MM.1S (cell line): Measurements from ENCODE around the gene LIX1.

Source experiments
- EZH2 ChIP-seq: fragments of 300-600 bp; sonication (generic); optimal IDR thresholded peaks from 2 replicates; pipeline ENCODE3; 2017; ENCODE audit warnings: low read depth, mild to moderate bottlenecking, antibody characterized with exemption, low read length, mixed read lengths
- EZH2phosphoT487 ChIP-seq: fragments of 300-600 bp; sonication (generic); IDR thresholded peaks from 2 replicates; pipeline ENCODE4 v1.6.1; 2018; ENCODE audit warnings: antibody characterized with exemption, low read length
- TF ChIP-seq, protein P1 (sequence below): fragments of 300-600 bp; sonication (generic); IDR thresholded peaks from 2 replicates; pipeline ENCODE4 v1.5.1; 2016; ENCODE audit warnings: antibody characterized with exemption, low read length, mixed read lengths

DNA sequence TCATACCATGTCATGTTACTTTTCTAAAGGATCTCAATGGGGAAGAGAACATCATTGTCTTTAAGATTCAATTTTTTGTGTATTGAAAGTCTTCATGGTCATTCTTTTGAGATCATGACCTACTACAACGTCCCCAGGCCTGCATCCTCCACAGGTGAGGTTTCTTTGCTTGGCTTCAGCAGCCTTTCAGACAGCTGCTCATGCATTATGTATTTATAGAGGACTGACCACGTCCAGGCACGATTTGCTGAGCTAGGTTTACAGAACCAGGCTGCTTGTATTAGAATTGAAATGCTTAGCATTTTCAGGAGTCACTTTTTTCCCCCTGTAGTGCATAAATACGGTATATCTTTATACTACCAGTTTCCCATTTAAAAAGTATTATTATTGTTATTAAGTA, 70.4 kb downstream of the LIX1 start:
- TF ChIP-seq, protein P1, sequence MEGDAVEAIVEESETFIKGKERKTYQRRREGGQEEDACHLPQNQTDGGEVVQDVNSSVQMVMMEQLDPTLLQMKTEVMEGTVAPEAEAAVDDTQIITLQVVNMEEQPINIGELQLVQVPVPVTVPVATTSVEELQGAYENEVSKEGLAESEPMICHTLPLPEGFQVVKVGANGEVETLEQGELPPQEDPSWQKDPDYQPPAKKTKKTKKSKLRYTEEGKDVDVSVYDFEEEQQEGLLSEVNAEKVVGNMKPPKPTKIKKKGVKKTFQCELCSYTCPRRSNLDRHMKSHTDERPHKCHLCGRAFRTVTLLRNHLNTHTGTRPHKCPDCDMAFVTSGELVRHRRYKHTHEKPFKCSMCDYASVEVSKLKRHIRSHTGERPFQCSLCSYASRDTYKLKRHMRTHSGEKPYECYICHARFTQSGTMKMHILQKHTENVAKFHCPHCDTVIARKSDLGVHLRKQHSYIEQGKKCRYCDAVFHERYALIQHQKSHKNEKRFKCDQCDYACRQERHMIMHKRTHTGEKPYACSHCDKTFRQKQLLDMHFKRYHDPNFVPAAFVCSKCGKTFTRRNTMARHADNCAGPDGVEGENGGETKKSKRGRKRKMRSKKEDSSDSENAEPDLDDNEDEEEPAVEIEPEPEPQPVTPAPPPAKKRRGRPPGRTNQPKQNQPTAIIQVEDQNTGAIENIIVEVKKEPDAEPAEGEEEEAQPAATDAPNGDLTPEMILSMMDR, result no peak
- TF ChIP-seq EZH2, result no peak
- TF ChIP-seq EZH2phosphoT487, result no peak
